ENCODE data around the gene TRDN.

GRCh38 chr6:123587838-123588545 lies 48.8 kb downstream of the TRDN start:
- TF ChIP-seq POLR2A (IDR thresholded peaks at IDR 0.05): no peak
- TF ChIP-seq, protein P1, sequence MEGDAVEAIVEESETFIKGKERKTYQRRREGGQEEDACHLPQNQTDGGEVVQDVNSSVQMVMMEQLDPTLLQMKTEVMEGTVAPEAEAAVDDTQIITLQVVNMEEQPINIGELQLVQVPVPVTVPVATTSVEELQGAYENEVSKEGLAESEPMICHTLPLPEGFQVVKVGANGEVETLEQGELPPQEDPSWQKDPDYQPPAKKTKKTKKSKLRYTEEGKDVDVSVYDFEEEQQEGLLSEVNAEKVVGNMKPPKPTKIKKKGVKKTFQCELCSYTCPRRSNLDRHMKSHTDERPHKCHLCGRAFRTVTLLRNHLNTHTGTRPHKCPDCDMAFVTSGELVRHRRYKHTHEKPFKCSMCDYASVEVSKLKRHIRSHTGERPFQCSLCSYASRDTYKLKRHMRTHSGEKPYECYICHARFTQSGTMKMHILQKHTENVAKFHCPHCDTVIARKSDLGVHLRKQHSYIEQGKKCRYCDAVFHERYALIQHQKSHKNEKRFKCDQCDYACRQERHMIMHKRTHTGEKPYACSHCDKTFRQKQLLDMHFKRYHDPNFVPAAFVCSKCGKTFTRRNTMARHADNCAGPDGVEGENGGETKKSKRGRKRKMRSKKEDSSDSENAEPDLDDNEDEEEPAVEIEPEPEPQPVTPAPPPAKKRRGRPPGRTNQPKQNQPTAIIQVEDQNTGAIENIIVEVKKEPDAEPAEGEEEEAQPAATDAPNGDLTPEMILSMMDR (IDR thresholded peaks at IDR 0.05 in 8 of 11, conservative IDR thresholded peaks at IDR 0.05 in 3 of 11): no peak
